ENCODE data around the gene LOXHD1.

LOXHD1 gene

DNA sequence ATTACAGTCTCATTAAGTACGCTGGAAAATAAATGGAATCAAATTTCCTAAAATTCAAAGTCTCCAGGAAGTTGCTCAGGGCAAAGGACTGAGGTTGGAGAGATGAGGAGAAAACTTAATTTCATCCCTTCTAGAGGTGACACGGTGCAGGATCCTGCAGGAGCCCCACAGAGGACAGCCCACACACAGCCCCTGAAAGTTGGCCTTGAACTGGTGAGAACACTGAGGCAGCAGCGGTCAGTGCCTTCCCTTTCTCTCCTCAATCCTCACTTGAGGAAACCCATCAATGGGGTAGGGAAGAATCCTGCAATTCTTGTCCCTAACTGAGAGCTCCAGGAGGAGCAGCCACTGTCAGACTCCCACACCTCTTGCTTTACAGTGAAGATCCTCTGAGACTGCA, 37.5 kb downstream of the LOXHD1 start:
- peaks cover 9% of the 10 kb centered on the region for H3K4me1 ChIP-seq (ENCODE audit: control insufficient read depth, insufficient read depth, low read length, poor library complexity, severe bottlenecking)
- no peaks in the 10 kb centered on the region for H3K36me3 ChIP-seq (ENCODE audit: control insufficient read depth, insufficient read depth, low read length)
- no peak overlapping the region for H3K27ac ChIP-seq (ENCODE audit: insufficient read depth, low read length, poor library complexity, severe bottlenecking)
- no peaks in the 10 kb centered on the region for H3K9me3 ChIP-seq (ENCODE audit: control insufficient read depth, low read length)
- no peak overlapping the region for H3K4me3 ChIP-seq (ENCODE audit: insufficient read depth, low read depth, low read length, poor library complexity, severe bottlenecking)
- no peaks in the 10 kb centered on the region for H3K27me3 ChIP-seq (replicated peaks; ENCODE audit: control insufficient read depth, insufficient read depth, low read length, poor library complexity, severe bottlenecking)
- no peak for DNase-seq

DNA sequence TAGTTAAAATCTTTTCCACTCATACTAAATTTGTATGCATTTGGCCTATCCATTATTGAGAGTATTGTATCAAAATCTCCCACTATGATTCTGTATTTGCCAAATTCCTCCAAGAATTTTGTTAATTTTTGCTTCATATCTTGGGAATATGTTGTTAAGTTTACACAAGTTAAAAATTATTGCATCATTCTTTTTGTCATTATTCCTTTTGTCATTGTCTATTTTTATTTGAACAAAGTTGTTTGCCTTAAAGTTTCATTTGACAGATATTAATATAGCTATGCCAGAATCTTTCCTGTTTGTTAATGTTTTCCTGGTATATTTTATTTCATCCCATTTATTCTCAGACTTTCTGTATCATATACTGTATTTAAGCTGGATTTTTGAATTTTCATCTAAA, 41.3 kb downstream of the LOXHD1 start:
- Histone ChIP-seq H3K36me3 (ENCODE audit: control insufficient read depth, insufficient read depth, low read length) (no peaks in the 10 kb centered on the region), H3K27ac (ENCODE audit: insufficient read depth, low read length, poor library complexity, severe bottlenecking) (no peak overlapping the region), H3K27me3 (replicated peaks; ENCODE audit: control insufficient read depth, insufficient read depth, low read length, poor library complexity, severe bottlenecking) (no peaks in the 10 kb centered on the region), H3K4me3 (ENCODE audit: insufficient read depth, low read depth, low read length, poor library complexity, severe bottlenecking) (no peak overlapping the region), H3K4me1 (ENCODE audit: control insufficient read depth, insufficient read depth, low read length, poor library complexity, severe bottlenecking) (no peaks in the 10 kb centered on the region), H3K9me3 (ENCODE audit: control insufficient read depth, low read length) (no peaks in the 10 kb centered on the region)
- no peak for DNase-seq

DNA sequence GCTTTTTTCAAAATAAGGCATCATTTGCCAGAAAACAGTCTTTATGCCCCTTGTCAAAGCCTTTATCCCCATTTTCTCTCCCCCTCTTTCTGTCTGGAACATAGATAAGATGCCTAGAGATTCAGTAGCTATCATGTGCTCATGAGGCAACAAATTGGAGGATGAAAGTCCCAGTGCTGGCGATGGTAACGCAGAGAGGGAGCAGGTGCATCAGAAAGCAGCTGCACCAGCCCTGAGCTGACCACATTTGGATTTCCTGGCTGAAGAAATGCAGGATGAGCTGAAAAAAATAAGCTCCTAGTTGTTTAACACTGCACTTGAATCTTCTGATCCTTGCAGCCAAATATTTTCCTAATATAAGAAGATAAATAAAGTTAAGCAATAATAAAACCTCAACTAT, 48.0 kb downstream of the LOXHD1 start:
- Histone ChIP-seq H3K27ac (ENCODE audit: insufficient read depth, low read length, poor library complexity, severe bottlenecking) (no peak overlapping the region), H3K4me1 (ENCODE audit: control insufficient read depth, insufficient read depth, low read length, poor library complexity, severe bottlenecking) (no peaks in the 10 kb centered on the region), H3K4me3 (ENCODE audit: insufficient read depth, low read depth, low read length, poor library complexity, severe bottlenecking) (no peak overlapping the region)

DNA sequence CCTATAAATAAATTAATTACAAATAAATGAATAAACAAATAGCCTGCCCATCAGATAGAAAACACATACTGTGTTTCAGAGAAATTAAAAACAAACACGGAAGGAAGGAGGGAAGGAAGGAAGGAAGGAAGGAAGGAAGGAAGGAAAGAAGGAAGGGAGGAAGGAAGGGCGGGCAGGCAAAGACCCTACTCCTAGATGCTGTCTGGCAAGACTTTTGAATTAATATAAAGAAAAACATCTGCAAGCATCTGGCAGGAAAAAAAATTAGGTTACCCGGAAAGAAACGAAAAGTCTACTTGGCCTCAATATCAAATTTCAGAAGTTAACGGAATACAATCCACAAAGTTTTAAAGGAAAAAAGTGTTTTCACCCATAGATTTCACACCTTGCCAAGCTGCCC, 49.1 kb downstream of the LOXHD1 start:
- DNase-seq: no peak
- no peak overlapping the region for H3K27ac ChIP-seq (ENCODE audit: insufficient read depth, low read length, poor library complexity, severe bottlenecking)
- no peak overlapping the region for H3K4me3 ChIP-seq (ENCODE audit: insufficient read depth, low read depth, low read length, poor library complexity, severe bottlenecking)
- no peaks in the 10 kb centered on the region for H3K36me3 ChIP-seq (ENCODE audit: control insufficient read depth, insufficient read depth, low read length)
- no peaks in the 10 kb centered on the region for H3K27me3 ChIP-seq (replicated peaks; ENCODE audit: control insufficient read depth, insufficient read depth, low read length, poor library complexity, severe bottlenecking)
- no peaks in the 10 kb centered on the region for H3K4me1 ChIP-seq (ENCODE audit: control insufficient read depth, insufficient read depth, low read length, poor library complexity, severe bottlenecking)
- H3K9me3 ChIP-seq (ENCODE audit: control insufficient read depth, low read length): no peaks in the 10 kb centered on the region

More for the DNA sequence above, 48.0 kb downstream of the LOXHD1 start:
- Histone ChIP-seq H3K9me3 (ENCODE audit: control insufficient read depth, low read length) (no peaks in the 10 kb centered on the region), H3K27me3 (replicated peaks; ENCODE audit: control insufficient read depth, insufficient read depth, low read length, poor library complexity, severe bottlenecking) (no peaks in the 10 kb centered on the region), H3K36me3 (ENCODE audit: control insufficient read depth, insufficient read depth, low read length) (no peaks in the 10 kb centered on the region)
- DNase-seq: no peak

GRCh38 chr18:46601141-46601805, 55.7 kb downstream of the LOXHD1 start:
- H3K9me3 ChIP-seq (ENCODE audit: control insufficient read depth, low read length): no peaks in the 10 kb centered on the region
- DNase-seq: no peak
- no peaks in the 10 kb centered on the region for H3K36me3 ChIP-seq (ENCODE audit: control insufficient read depth, insufficient read depth, low read length)
- no peaks in the 10 kb centered on the region for H3K27me3 ChIP-seq (replicated peaks; ENCODE audit: control insufficient read depth, insufficient read depth, low read length, poor library complexity, severe bottlenecking)
- H3K27ac ChIP-seq (ENCODE audit: insufficient read depth, low read length, poor library complexity, severe bottlenecking): no peak overlapping the region
- H3K4me3 ChIP-seq (ENCODE audit: insufficient read depth, low read depth, low read length, poor library complexity, severe bottlenecking): no peak overlapping the region
- no peaks in the 10 kb centered on the region for H3K4me1 ChIP-seq (ENCODE audit: control insufficient read depth, insufficient read depth, low read length, poor library complexity, severe bottlenecking)

DNA sequence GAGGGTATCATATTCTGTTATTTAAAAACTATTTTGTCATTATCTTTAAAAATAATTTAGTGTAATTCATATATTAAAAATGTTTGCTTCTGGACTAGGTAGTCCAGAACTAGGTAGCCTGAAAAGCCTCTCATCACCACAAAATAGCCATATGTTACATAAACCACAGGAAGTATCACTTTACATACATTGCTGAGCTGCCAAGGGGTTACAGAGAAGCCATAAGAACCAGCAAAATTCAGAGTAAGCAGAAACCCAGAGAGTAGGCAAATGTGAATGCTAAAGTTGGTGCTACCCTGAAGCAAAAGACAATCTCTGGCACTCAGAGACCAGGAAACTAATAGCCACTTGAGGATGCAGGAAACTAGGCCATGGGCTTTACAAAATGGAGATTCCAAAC, 60.9 kb downstream of the LOXHD1 start:
- no peak overlapping the region for H3K27ac ChIP-seq (ENCODE audit: insufficient read depth, low read length, poor library complexity, severe bottlenecking)
- no peaks in the 10 kb centered on the region for H3K4me1 ChIP-seq (ENCODE audit: control insufficient read depth, insufficient read depth, low read length, poor library complexity, severe bottlenecking)
- no peak overlapping the region for H3K4me3 ChIP-seq (ENCODE audit: insufficient read depth, low read depth, low read length, poor library complexity, severe bottlenecking)
- no peaks in the 10 kb centered on the region for H3K36me3 ChIP-seq (ENCODE audit: control insufficient read depth, insufficient read depth, low read length)
- no peaks in the 10 kb centered on the region for H3K9me3 ChIP-seq (ENCODE audit: control insufficient read depth, low read length)
- no peak for DNase-seq
- no peaks in the 10 kb centered on the region for H3K27me3 ChIP-seq (replicated peaks; ENCODE audit: control insufficient read depth, insufficient read depth, low read length, poor library complexity, severe bottlenecking)

- Histone ChIP-seq H3K4me1 (ENCODE audit: control insufficient read depth, insufficient read depth, low read length, poor library complexity, severe bottlenecking) (no peaks in the 10 kb centered on the region), H3K36me3 (ENCODE audit: control insufficient read depth, insufficient read depth, low read length) (no peaks in the 10 kb centered on the region), H3K9me3 (ENCODE audit: control insufficient read depth, low read length) (no peaks in the 10 kb centered on the region), H3K27ac (ENCODE audit: insufficient read depth, low read length, poor library complexity, severe bottlenecking) (no peak overlapping the region), H3K4me3 (ENCODE audit: insufficient read depth, low read depth, low read length, poor library complexity, severe bottlenecking) (no peak overlapping the region), H3K27me3 (replicated peaks; ENCODE audit: control insufficient read depth, insufficient read depth, low read length, poor library complexity, severe bottlenecking) (no peaks in the 10 kb centered on the region)
- DNase-seq: no peak
These were observed 65.1 kb downstream of the LOXHD1 start for GRCh38 chr18:46591783-46592391.

GRCh38 chr18:46590103-46590502, 66.9 kb downstream of the LOXHD1 start:
- Histone ChIP-seq H3K36me3 (ENCODE audit: control insufficient read depth, insufficient read depth, low read length) (no peaks in the 10 kb centered on the region), H3K27ac (ENCODE audit: insufficient read depth, low read length, poor library complexity, severe bottlenecking) (no peak overlapping the region), H3K9me3 (ENCODE audit: control insufficient read depth, low read length) (no peaks in the 10 kb centered on the region), H3K4me3 (ENCODE audit: insufficient read depth, low read depth, low read length, poor library complexity, severe bottlenecking) (no peak overlapping the region), H3K27me3 (replicated peaks; ENCODE audit: control insufficient read depth, insufficient read depth, low read length, poor library complexity, severe bottlenecking) (no peaks in the 10 kb centered on the region), H3K4me1 (ENCODE audit: control insufficient read depth, insufficient read depth, low read length, poor library complexity, severe bottlenecking) (no peaks in the 10 kb centered on the region)
- no peak for DNase-seq

DNA sequence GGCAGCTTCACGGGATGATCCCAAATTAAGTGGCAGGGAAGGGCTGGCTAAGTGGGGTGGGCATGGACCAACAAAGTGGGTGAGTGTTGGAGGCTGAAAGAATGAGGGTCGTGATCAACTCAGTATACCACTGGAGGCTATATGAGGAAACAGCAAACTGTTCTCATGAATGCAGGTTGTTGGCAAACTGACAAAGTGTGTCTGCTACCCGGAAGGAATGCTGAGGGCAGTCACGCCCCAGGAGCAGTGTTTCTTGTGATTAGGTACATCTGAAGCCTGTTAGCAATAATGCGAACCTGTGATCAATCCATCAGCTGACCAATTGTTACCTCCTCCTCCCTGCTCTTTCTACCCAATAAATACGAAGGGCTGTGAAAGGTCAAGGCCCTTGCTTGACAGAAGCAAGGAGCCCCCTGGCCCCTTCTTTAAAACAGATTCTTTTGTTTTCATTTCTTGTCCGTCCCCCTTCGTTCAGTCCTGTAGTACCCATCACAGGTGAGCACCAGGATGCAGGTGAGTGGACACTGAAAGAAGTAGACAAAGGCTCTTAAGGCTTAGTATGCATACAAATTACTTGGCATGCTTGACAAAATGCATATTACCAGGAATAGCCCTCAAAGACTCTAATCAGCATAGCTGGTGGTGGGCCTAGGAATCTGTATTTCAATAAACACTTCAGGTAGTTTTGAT, 67.9 kb downstream of the LOXHD1 start:
- Histone ChIP-seq H3K4me3 (ENCODE audit: insufficient read depth, low read depth, low read length, poor library complexity, severe bottlenecking) (no peak overlapping the region), H3K4me1 (ENCODE audit: control insufficient read depth, insufficient read depth, low read length, poor library complexity, severe bottlenecking) (no peaks in the 10 kb centered on the region), H3K9me3 (ENCODE audit: control insufficient read depth, low read length) (no peaks in the 10 kb centered on the region), H3K27me3 (replicated peaks; ENCODE audit: control insufficient read depth, insufficient read depth, low read length, poor library complexity, severe bottlenecking) (no peaks in the 10 kb centered on the region), H3K36me3 (ENCODE audit: control insufficient read depth, insufficient read depth, low read length) (no peaks in the 10 kb centered on the region), H3K27ac (ENCODE audit: insufficient read depth, low read length, poor library complexity, severe bottlenecking) (no peak overlapping the region)
- DNase-seq: no peak

GRCh38 chr18:46587600-46587999, 69.4 kb downstream of the LOXHD1 start:
- H3K4me1 ChIP-seq (ENCODE audit: control insufficient read depth, insufficient read depth, low read length, poor library complexity, severe bottlenecking): no peaks in the 10 kb centered on the region
- H3K27me3 ChIP-seq (replicated peaks; ENCODE audit: control insufficient read depth, insufficient read depth, low read length, poor library complexity, severe bottlenecking): no peaks in the 10 kb centered on the region
- no peaks in the 10 kb centered on the region for H3K36me3 ChIP-seq (ENCODE audit: control insufficient read depth, insufficient read depth, low read length)
- no peaks in the 10 kb centered on the region for H3K9me3 ChIP-seq (ENCODE audit: control insufficient read depth, low read length)
- no peak overlapping the region for H3K4me3 ChIP-seq (ENCODE audit: insufficient read depth, low read depth, low read length, poor library complexity, severe bottlenecking)
- H3K27ac ChIP-seq (ENCODE audit: insufficient read depth, low read length, poor library complexity, severe bottlenecking): no peak overlapping the region
- no peak for DNase-seq

Measured in effector memory CD4-positive, alpha-beta T cell (primary cell).